SK-N-SH treated with all-trans-retinoic acid at 6 μM for 48 hours (cell line): ENCODE measurements around the gene TMOD3.

Experiments
- ATAC-seq: fragments of 200-7000 bp; cut with Tn5 transposase; 3 replicates; pipeline ENCODE4 v1.9.1; 2020; ENCODE audit warnings: mild to moderate bottlenecking, moderate library complexity
- ARNTL ChIP-seq: fragments of 450-650 bp; formaldehyde crosslinking; IDR thresholded peaks from 2 replicates; pipeline ENCODE4 v1.5.0; 2020; ENCODE audit warnings: low read depth, mild to moderate bottlenecking, moderate library complexity, borderline replicate concordance
- CSDC2 ChIP-seq: fragments of 250-450 bp; sonication (Bioruptor Pico); IDR thresholded peaks from 2 replicates; pipeline ENCODE4 v1.5.0; 2020; ENCODE audit warnings: mild to moderate bottlenecking, moderate library complexity
- ESRRG ChIP-seq: fragments of 250-450 bp; sonication (Bioruptor Pico); IDR thresholded peaks from 2 replicates; pipeline ENCODE4 v1.6.1; 2021; ENCODE audit warnings: mild to moderate bottlenecking
- GLIS3 ChIP-seq: fragments of 250-450 bp; sonication (Bioruptor Pico); IDR thresholded peaks from 2 replicates; pipeline ENCODE4 v1.5.0; 2020; ENCODE audit warnings: mild to moderate bottlenecking, moderate library complexity
- ISL1 ChIP-seq: fragments of 250-450 bp; sonication (Bioruptor Pico); IDR thresholded peaks from 2 replicates; pipeline ENCODE4 v2.1.2; 2022; ENCODE audit warnings: mild to moderate bottlenecking, moderate library complexity
- OSR1 ChIP-seq: fragments of 250-450 bp; sonication (Bioruptor Pico); IDR thresholded peaks from 2 replicates; pipeline ENCODE4 v1.8.0; 2022; ENCODE audit warnings: moderate library complexity, mild to moderate bottlenecking, inconsistent platforms
- PPARA ChIP-seq: fragments of 250-450 bp; sonication (Bioruptor Pico); IDR thresholded peaks from 2 replicates; pipeline ENCODE4 v1.5.0; 2020; ENCODE audit warnings: mild to moderate bottlenecking, borderline replicate concordance
- RARB ChIP-seq: fragments of 250-450 bp; sonication (Bioruptor Pico); IDR thresholded peaks from 2 replicates; pipeline ENCODE4 v1.8.0; 2021; ENCODE audit warnings: mild to moderate bottlenecking, moderate library complexity
- TCF4 ChIP-seq: fragments of 250-450 bp; sonication (Bioruptor Pico); IDR thresholded peaks from 2 replicates; pipeline ENCODE4 v1.8.0; 2021; ENCODE audit warnings: mild to moderate bottlenecking, moderate library complexity, borderline replicate concordance
- TOX ChIP-seq: fragments of 250-450 bp; sonication (Bioruptor Pico); IDR thresholded peaks from 2 replicates; pipeline ENCODE4 v1.8.0; 2021; ENCODE audit warnings: mild to moderate bottlenecking, moderate library complexity, borderline replicate concordance
- ZFP3 ChIP-seq: fragments of 250-450 bp; sonication (Bioruptor Pico); IDR thresholded peaks from 2 replicates; pipeline ENCODE4 v1.5.0; 2020; ENCODE audit warnings: mild to moderate bottlenecking, moderate library complexity
- ZFP30 ChIP-seq: fragments of 450-650 bp; formaldehyde crosslinking; IDR thresholded peaks from 2 replicates; pipeline ENCODE4 v1.5.0; 2022; ENCODE audit warnings: mild to moderate bottlenecking, moderate library complexity
- ZNF565 ChIP-seq: fragments of 450-650 bp; formaldehyde crosslinking; conservative IDR thresholded peaks from 2 replicates; pipeline ENCODE4 v1.5.0; 2020; ENCODE audit warnings: low read depth, mild to moderate bottlenecking, moderate library complexity
- ZNF70 ChIP-seq: fragments of 450-650 bp; formaldehyde crosslinking; IDR thresholded peaks from 2 replicates; pipeline ENCODE4 v1.5.0; 2020; ENCODE audit warnings: mild to moderate bottlenecking, moderate library complexity
- TF ChIP-seq, protein P1 (sequence below): fragments of 250-450 bp; sonication (Bioruptor Pico); IDR thresholded peaks from 2 replicates; pipeline ENCODE4 v1.8.0; 2020; ENCODE audit warnings: mild to moderate bottlenecking, moderate library complexity, borderline replicate concordance
- TF ChIP-seq, protein P2 (sequence below): fragments of 250-450 bp; sonication (Bioruptor Pico); IDR thresholded peaks from 2 replicates; pipeline ENCODE4 v1.5.1; 2021; ENCODE audit warnings: mild to moderate bottlenecking, moderate library complexity
- TF ChIP-seq, protein P3 (sequence below): fragments of 250-450 bp; sonication (Bioruptor Pico); IDR thresholded peaks from 2 replicates; pipeline ENCODE4 v1.5.0; 2020; ENCODE audit warnings: mild to moderate bottlenecking, moderate library complexity
- TF ChIP-seq, protein P4 (sequence below): fragments of 250-450 bp; sonication (Bioruptor Pico); IDR thresholded peaks from 2 replicates; pipeline ENCODE4 v1.5.1; 2020; ENCODE audit warnings: low read depth, mild to moderate bottlenecking, moderate library complexity

TMOD3 gene

DNA sequence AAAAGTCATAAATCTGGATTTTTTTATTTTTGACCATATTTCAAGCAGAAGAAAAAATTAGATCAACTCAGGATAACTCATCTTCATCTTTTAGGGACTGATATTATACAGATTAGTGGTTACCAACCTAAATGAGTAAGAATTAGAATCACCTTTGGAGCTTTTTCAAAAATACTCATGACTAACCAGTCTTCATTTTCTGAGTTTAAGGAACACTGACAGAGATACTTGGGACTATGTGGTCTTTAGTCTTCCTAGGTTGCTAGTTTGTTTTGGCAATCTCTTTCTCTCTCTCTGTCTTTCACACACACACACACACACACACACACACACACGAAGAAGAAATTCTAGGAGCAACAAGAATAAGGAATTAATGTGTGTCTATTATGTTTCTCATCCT, 50.1 kb downstream of the TMOD3 start:
- no peak for TF ChIP-seq ARNTL (CRISPR knock-in tag)

DNA sequence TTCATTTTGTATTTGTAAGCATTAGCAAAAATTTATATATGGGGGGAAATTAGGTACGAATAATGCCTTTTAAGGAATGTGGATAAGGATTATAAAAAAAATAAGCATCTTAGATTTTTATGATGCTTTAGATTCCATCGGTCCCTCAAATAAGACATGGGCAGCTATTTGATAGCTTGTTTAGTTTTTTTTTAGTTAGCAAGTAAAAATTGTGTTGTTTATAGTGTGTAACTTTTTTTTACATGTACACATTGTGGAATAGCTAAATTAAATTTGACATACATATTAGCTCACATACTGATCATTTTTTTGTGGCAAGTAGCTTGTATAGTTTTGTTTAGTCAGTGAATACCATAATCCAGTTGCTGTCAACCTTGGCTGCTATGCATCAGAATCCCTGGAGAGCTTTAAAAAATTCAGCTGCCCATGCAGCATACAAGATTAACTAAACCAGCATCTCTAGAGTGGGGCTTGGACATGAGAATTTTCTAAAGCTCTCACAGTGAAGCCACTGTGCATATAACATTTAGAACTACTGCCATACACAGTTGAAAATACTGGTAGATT, 53.9 kb downstream of the TMOD3 start:
- peak; percentile 65 for ATAC-seq
- TF ChIP-seq GLIS3 (CRISPR knock-in tag) = no peak
- 0 out of 2 replicates have a peak, but pooled peaks have one; percentile 11 for TF ChIP-seq ISL1 (CRISPR knock-in tag)
- TF ChIP-seq, protein P1, sequence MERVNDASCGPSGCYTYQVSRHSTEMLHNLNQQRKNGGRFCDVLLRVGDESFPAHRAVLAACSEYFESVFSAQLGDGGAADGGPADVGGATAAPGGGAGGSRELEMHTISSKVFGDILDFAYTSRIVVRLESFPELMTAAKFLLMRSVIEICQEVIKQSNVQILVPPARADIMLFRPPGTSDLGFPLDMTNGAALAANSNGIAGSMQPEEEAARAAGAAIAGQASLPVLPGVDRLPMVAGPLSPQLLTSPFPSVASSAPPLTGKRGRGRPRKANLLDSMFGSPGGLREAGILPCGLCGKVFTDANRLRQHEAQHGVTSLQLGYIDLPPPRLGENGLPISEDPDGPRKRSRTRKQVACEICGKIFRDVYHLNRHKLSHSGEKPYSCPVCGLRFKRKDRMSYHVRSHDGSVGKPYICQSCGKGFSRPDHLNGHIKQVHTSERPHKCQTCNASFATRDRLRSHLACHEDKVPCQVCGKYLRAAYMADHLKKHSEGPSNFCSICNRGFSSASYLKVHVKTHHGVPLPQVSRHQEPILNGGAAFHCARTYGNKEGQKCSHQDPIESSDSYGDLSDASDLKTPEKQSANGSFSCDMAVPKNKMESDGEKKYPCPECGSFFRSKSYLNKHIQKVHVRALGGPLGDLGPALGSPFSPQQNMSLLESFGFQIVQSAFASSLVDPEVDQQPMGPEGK (CRISPR knock-in tag) = no peak

More for the DNA sequence above, 50.1 kb downstream of the TMOD3 start:
- ATAC-seq = peak; percentile 15; the same call in 2 of the 3 replicates

DNA sequence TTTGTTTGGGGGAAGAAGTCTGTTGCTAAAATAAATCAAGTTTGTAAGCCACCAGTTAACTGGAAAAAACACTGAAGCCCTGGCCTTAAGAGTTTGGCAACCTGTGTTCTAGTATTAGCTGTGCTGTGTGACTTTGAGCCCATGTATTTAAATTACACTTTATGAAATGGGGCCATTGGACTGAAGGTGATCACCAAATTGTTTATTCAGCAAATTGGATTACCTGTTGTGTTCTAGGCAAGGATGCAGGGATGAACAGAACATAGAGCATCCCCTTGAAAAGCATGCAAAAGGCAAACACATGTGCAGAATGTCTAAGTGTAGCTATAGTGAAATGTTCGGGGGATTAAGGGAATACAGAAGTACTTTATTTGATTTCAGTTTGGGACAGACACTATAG, 54.6 kb downstream of the TMOD3 start:
- TF ChIP-seq CSDC2 (CRISPR knock-in tag) (no peak), ZFP3 (CRISPR knock-in tag) (no peak), TCF4 (no peak), OSR1 (CRISPR knock-in tag) (no peak), ESRRG (CRISPR knock-in tag) (no peak), GLIS3 (CRISPR knock-in tag) (no peak), TOX (CRISPR knock-in tag) (no peak), ARNTL (CRISPR knock-in tag) (no peak)
- TF ChIP-seq, protein P1 (CRISPR knock-in tag) = no peak
- TF ChIP-seq, protein P2, sequence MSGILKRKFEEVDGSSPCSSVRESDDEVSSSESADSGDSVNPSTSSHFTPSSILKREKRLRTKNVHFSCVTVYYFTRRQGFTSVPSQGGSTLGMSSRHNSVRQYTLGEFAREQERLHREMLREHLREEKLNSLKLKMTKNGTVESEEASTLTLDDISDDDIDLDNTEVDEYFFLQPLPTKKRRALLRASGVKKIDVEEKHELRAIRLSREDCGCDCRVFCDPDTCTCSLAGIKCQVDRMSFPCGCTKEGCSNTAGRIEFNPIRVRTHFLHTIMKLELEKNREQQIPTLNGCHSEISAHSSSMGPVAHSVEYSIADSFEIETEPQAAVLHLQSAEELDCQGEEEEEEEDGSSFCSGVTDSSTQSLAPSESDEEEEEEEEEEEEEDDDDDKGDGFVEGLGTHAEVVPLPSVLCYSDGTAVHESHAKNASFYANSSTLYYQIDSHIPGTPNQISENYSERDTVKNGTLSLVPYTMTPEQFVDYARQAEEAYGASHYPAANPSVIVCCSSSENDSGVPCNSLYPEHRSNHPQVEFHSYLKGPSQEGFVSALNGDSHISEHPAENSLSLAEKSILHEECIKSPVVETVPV (CRISPR knock-in tag) = no peak
- TF ChIP-seq, protein P3, sequence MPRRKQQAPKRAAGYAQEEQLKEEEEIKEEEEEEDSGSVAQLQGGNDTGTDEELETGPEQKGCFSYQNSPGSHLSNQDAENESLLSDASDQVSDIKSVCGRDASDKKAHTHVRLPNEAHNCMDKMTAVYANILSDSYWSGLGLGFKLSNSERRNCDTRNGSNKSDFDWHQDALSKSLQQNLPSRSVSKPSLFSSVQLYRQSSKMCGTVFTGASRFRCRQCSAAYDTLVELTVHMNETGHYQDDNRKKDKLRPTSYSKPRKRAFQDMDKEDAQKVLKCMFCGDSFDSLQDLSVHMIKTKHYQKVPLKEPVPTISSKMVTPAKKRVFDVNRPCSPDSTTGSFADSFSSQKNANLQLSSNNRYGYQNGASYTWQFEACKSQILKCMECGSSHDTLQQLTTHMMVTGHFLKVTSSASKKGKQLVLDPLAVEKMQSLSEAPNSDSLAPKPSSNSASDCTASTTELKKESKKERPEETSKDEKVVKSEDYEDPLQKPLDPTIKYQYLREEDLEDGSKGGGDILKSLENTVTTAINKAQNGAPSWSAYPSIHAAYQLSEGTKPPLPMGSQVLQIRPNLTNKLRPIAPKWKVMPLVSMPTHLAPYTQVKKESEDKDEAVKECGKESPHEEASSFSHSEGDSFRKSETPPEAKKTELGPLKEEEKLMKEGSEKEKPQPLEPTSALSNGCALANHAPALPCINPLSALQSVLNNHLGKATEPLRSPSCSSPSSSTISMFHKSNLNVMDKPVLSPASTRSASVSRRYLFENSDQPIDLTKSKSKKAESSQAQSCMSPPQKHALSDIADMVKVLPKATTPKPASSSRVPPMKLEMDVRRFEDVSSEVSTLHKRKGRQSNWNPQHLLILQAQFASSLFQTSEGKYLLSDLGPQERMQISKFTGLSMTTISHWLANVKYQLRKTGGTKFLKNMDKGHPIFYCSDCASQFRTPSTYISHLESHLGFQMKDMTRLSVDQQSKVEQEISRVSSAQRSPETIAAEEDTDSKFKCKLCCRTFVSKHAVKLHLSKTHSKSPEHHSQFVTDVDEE (CRISPR knock-in tag) = no peak
- TF ChIP-seq, protein P4, sequence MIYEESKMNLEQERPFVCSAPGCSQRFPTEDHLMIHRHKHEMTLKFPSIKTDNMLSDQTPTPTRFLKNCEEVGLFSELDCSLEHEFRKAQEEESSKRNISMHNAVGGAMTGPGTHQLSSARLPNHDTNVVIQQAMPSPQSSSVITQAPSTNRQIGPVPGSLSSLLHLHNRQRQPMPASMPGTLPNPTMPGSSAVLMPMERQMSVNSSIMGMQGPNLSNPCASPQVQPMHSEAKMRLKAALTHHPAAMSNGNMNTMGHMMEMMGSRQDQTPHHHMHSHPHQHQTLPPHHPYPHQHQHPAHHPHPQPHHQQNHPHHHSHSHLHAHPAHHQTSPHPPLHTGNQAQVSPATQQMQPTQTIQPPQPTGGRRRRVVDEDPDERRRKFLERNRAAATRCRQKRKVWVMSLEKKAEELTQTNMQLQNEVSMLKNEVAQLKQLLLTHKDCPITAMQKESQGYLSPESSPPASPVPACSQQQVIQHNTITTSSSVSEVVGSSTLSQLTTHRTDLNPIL (CRISPR knock-in tag) = no peak
- ATAC-seq = no peak

DNA sequence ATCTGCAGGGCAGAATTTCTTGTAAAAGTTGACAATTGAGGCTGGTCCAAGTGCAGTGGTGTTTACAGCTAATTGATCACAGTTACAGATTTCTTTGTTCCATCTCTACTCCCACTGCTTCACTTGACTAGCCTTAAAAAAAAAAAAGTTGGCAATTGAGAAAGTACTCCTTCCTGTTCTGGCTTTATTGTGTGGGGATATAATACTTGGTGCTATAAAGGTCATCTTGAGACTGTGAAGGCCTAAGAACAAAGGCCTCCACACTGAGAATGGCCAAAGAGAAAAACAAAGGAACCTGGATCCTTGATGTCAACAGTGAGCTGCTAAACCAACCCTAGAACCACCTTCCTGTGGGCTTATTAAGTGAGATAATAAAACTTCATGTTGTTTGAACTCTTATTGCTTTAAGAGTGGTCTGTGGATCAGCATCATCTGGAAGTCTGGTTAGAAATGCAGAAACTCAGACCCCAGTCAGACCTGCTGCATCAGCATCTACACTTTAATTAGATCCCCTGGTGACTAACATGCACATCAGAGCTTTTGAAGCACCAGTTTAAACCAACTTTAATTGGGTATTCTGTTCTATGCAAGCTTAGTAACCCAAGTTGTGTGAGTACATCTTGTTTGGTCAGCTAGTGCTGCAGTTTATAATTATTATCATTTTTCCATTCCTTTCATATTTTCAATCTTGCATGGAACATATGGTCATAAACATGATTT, 55.2 kb downstream of the TMOD3 start:
- peak; percentile 25; the same call in 2 of the 3 replicates for ATAC-seq
- no peak for TF ChIP-seq PPARA (CRISPR knock-in tag)
- no peak for TF ChIP-seq ARNTL (CRISPR knock-in tag)
- TF ChIP-seq TOX (CRISPR knock-in tag) = no peak
- TF ChIP-seq, protein P4 (CRISPR knock-in tag) = no peak
- TF ChIP-seq ZFP30 (CRISPR knock-in tag) = no peak
- TF ChIP-seq ZFP3 (CRISPR knock-in tag) = no peak
- TF ChIP-seq RARB (CRISPR knock-in tag) = no peak
- TF ChIP-seq ZNF565 (CRISPR knock-in tag) = no peak
- TF ChIP-seq, protein P1 (CRISPR knock-in tag) = no peak
- no peak for TF ChIP-seq CSDC2 (CRISPR knock-in tag)
- no peak for TF ChIP-seq ZNF70 (CRISPR knock-in tag)
- no peak for TF ChIP-seq TCF4
- TF ChIP-seq GLIS3 (CRISPR knock-in tag) = no peak
